ENCODE data around the gene ATAD1.
"Not testable (repeated sequence)": the region's sequence is repeated elsewhere in the genome, so short reads cannot be mapped to it uniquely, and the experiment has no call there.

The ATAD1 gene

DNA sequence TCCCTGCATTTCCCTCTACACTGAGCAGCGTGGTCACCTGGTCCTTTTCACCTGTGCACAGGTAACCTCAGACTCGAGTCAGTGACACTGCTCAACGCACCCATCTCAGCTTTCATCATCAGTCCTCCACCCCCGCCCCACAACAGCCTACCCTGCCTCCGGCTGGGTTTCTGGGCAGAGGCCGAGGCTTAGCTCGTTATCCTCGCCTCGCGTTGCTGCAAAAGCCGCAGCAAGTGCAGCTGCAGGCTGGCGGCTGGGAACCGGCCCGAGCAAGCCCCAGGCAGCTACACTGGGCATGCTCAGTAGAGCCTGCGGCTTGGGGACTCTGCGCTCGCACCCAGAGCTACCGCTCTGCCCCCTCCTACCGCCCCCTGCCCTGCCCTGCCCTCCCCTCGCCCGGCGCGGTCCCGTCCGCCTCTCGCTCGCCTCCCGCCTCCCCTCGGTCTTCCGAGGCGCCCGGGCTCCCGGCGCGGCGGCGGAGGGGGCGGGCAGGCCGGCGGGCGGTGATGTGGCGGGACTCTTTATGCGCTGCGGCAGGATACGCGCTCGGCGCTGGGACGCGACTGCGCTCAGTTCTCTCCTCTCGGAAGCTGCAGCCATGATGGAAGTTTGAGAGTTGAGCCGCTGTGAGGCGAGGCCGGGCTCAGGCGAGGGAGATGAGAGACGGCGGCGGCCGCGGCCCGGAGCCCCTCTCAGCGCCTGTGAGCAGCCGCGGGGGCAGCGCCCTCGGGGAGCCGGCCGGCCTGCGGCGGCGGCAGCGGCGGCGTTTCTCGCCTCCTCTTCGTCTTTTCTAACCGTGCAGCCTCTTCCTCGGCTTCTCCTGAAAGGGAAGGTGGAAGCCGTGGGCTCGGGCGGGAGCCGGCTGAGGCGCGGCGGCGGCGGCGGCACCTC, 45.3 kb upstream of the ATAD1 start, which contains the start of the genes KLLN and PTEN:
Gene KLLN, minus strand, starts transcription at position 481 of the 891 bp plus-strand sequence. CDS start 1,046 bp downstream, outside the sequence.
Gene PTEN, plus strand, starts transcription at position 573 of the 891 bp plus-strand sequence. CDS start 845 bp downstream, outside the sequence.
- TF ChIP-seq CTCF (IDR thresholded peaks at IDR 0.05; ENCODE audit: insufficient read depth, low read depth, low read length, missing control alignments), result no peak
- peak; percentile 97 for DNase-seq (ENCODE audit: low read depth)
- peak within 1 kb of the TSS; percentile 79 for H3K4me3 ChIP-seq (ENCODE audit: low read depth, low read length)

DNA sequence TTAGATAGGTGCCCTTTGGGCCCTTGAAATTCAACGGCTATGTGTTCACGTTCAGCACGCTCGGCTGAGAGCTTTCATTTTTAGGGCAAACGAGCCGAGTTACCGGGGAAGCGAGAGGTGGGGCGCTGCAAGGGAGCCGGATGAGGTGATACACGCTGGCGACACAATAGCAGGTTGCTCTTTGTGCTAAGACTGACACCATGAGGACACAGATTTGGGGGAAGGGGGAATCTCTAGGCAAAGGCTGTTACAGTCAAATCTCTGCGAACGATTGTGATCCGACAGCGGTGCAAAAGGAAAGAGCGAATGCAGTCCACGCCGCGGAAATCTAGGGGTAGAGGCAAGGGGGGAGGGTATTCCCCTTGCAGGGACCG, 44.6 kb upstream of the ATAD1 start:
- TF ChIP-seq CTCF (IDR thresholded peaks at IDR 0.05; ENCODE audit: insufficient read depth, low read depth, low read length, missing control alignments), result no peak
- DNase-seq (ENCODE audit: low read depth), result no peak
- peak overlapping the region; percentile 79 for H3K4me3 ChIP-seq (ENCODE audit: low read depth, low read length)

DNA sequence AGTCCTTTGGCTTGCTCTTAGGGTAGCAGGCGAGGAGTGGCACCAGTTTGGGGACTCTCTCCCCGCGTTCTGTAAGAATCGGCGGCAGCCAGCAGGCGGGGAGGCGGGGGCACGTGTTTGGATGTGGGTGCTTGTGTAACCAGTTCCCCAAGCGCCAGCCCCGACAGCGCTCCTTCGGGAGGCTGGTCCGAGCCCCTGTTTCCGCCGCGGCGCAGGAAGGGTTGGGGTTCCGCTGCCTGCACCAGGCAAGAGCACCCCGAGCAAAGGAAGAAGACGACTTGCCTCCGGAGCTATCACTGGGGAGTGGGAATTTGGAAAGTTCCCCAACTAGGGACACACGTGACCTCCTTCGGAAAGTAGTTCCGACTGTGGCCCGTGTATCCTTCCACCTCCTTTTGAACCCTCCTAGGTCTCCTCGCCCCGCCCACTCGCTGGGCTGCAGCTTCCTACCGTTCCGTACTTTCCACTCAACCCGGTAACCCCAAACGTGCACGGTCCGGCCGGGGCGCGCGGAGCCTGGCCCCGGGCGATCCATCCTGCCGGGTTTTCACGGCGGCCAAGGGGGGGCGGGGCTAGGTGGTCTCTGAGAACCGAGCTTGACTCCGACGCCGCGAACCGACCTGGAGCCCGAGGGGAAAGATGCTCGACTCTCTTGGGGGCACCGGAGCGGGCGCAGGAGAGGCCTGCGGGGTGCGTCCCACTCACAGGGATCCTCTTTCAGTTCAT, 44.1 kb upstream of the ATAD1 start:
- TF ChIP-seq CTCF (IDR thresholded peaks at IDR 0.05; ENCODE audit: insufficient read depth, low read depth, low read length, missing control alignments), result no peak
- DNase-seq (ENCODE audit: low read depth), result peak; percentile 100

GRCh38 chr10:87861566-87861952, 43.5 kb upstream of the ATAD1 start:
- peak; percentile 21 for TF ChIP-seq CTCF (IDR thresholded peaks at IDR 0.05; ENCODE audit: insufficient read depth, low read depth, low read length, missing control alignments)
- peak overlapping the region; percentile 79 for H3K4me3 ChIP-seq (ENCODE audit: low read depth, low read length)
- DNase-seq (ENCODE audit: low read depth), result peak; percentile 87

More for the DNA sequence above, 44.1 kb upstream of the ATAD1 start:
- H3K4me3 ChIP-seq (ENCODE audit: low read depth, low read length), result peak overlapping the region; percentile 79

- TF ChIP-seq CTCF (IDR thresholded peaks at IDR 0.05; ENCODE audit: insufficient read depth, low read depth, low read length, missing control alignments), result no peak
- no peak for DNase-seq (ENCODE audit: low read depth)
- peak overlapping the region; percentile 79 for H3K4me3 ChIP-seq (ENCODE audit: low read depth, low read length)
These were observed 42.9 kb upstream of the ATAD1 start for GRCh38 chr10:87860816-87861403.

DNA sequence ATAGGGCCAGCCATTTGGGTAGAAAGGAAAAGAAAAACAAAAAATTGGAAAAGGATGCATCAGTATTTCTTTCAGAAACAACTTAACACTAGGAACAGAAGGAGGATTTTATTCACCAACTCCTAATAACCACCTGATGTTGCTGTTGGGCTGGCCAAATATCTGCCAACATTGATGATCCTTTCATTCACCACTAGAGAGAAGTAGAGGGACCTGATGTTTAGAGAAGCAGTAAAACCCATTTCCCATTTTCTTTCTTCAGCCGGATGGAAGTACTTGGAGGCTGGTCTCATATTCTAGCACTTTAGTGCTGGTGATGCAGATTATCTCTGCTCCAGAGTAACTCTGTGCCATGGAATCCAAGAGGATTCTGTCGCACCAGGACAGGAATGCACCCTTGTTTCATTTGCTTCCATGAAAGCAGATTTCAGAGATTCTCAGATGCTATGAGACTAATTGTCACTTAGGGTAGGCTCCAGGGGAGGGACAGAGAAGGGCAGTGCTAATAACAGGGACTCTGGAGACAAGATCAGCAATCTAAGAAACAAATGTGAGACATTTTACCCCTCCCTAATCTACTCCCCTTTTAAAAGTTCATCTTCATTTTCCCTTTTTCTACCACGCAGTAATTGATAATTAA, 42.2 kb upstream of the ATAD1 start:
- TF ChIP-seq CTCF (IDR thresholded peaks at IDR 0.05; ENCODE audit: insufficient read depth, low read depth, low read length, missing control alignments), result peak; percentile 55
- H3K4me3 ChIP-seq (ENCODE audit: low read depth, low read length), result peak overlapping the region; percentile 79
- peak; percentile 78 for DNase-seq (ENCODE audit: low read depth)

DNA sequence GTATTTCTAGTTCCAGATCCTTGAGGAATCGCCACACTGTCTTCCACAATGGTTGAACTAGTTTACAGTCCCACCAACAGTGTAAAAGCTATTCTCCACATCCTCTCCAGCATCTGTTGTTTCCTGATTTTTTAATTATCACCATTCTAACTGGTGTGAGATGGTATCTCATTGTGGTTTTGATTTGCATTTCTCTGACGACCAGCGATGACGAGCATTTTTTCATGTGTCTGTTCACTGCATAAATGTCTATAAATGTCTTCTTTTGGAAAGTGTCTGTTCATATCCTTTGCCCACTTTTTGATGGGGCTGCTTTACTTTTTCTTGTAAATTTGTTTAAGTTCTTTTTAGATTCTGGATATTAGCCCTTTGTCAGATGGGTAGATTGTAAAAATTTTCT, 37.6 kb upstream of the ATAD1 start:
- DNase-seq (ENCODE audit: low read depth); H3K4me3 ChIP-seq (ENCODE audit: low read depth, low read length): not testable (repeated sequence)

DNA sequence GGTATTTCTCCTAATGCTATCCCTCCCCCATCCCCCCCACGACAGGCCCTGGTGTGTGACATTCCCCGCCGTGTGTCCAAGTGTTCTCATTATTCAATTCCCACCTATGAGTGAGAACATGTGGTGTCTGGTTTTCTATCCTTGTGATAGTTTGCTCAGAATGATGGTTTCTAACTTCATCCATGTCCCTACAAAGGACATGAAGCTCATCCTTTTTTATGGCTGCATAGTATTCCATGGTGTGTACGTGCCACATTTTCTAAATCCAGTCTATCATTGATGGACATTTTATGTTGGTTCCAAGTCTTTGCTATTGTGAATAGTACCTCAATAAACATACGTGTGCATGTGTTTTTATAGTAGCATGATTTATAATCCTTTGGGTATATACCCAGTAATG, 37.2 kb upstream of the ATAD1 start:
- not testable (repeated sequence) for DNase-seq (ENCODE audit: low read depth); H3K4me3 ChIP-seq (ENCODE audit: low read depth, low read length)

Measured in GM12865 (cell line).